Gastrocnemius medialis (tissue), 4 donors: ENCODE data around the gene NUSAP1.
"Not testable (repeated sequence)": the region's sequence is repeated elsewhere in the genome, so short reads cannot be mapped to it uniquely, and the experiment has no call there.

Experiments
- POLR2A ChIP-seq, 2 donors: fragments of 450-650 bp; IDR thresholded peaks; one replicate each; pipeline ENCODE4 v1.6.1; 2017; ENCODE audit warnings: antibody characterized with exemption in 2 of 2, mild to moderate bottlenecking in 2 of 2, moderate library complexity in 2 of 2
- TF ChIP-seq, protein P1 (sequence below), 5 experiments: fragments of 450-650 bp in 3 of 5; fragments of 200-600 bp in 2 of 5; sonication (generic) in 2 of 5; IDR thresholded peaks in 4 of 5; conservative IDR thresholded peaks in 1 of 5; 1 replicate in 4 of 5; 2 replicates in 1 of 5; pipeline ENCODE4 v1.5.1; 2016 to 2019; ENCODE audit warnings: antibody characterized with exemption in 5 of 5, mild to moderate bottlenecking in 3 of 5, moderate library complexity in 3 of 5

DNA sequence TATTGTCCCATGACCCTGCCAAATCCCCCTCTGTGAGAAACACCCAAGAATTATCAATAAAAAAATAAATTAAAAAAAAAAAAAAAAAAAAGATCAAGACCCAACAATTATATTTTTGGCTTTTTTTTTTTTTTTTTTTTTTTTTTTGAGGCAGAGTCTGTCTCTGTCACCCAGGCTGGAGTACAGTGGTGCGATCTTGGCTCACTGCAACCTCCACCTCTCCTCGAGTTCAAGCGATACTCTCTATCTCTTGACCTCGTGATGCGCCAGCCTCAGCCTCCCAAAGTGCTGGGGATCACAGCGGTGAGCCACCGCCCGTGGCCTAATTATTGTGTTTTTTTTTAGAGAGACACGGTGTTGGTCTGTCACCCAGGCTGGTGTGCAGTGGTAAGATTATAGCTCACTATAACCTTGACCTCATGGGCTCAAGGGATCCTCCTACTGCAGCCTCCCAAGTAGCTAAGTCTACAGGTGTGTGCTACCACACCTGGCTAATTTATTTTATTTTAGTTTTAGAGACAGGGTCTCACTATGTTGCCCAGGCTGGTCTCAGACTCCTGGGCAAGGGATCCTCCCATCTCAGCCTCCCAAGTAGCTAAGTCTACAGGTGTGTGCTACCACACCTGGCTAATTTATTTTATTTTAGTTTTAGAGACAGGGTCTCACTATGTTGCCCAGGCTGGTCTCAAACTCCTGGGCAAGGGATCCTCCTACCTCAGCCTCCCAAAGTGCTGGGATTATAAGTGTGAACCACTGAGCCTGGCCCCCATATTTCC lies 51.5 kb downstream of the NUSAP1 start:
- TF ChIP-seq, protein P1, sequence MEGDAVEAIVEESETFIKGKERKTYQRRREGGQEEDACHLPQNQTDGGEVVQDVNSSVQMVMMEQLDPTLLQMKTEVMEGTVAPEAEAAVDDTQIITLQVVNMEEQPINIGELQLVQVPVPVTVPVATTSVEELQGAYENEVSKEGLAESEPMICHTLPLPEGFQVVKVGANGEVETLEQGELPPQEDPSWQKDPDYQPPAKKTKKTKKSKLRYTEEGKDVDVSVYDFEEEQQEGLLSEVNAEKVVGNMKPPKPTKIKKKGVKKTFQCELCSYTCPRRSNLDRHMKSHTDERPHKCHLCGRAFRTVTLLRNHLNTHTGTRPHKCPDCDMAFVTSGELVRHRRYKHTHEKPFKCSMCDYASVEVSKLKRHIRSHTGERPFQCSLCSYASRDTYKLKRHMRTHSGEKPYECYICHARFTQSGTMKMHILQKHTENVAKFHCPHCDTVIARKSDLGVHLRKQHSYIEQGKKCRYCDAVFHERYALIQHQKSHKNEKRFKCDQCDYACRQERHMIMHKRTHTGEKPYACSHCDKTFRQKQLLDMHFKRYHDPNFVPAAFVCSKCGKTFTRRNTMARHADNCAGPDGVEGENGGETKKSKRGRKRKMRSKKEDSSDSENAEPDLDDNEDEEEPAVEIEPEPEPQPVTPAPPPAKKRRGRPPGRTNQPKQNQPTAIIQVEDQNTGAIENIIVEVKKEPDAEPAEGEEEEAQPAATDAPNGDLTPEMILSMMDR (IDR thresholded peaks at IDR 0.05 in 4 of 5, conservative IDR thresholded peaks at IDR 0.05 in 1 of 5), result not testable (repeated sequence)
- TF ChIP-seq POLR2A (IDR thresholded peaks at IDR 0.05), result not testable (repeated sequence)
